Activated CD4-positive, CD25-positive, alpha-beta regulatory T cell treated with anti-CD3 and anti-CD28 coated beads, Interleukin-2, amount 50 U/mL, for 24 hours (primary cell): ENCODE measurements around the gene OR52B2.
"Not testable (repeated sequence)": the region's sequence is repeated elsewhere in the genome, so short reads cannot be mapped to it uniquely, and the experiment has no call there.

ENCODE experiments used
- ATAC-seq, 2 donors: fragments of 150-1000 bp; cut with Tn5 transposase; one replicate each; pipeline ENCODE4 v1.10.0; 2021; ENCODE audit warnings: mild to moderate bottlenecking in 1 of 2, moderate library complexity in 1 of 2

Gene OR52B2

GRCh38 chr11:6151117-6151516 is 19.0 kb downstream of the OR52B2 start:
- no peak for ATAC-seq

GRCh38 chr11:6143737-6144136 is 26.4 kb downstream of the OR52B2 start:
- not testable (repeated sequence) for ATAC-seq

DNA sequence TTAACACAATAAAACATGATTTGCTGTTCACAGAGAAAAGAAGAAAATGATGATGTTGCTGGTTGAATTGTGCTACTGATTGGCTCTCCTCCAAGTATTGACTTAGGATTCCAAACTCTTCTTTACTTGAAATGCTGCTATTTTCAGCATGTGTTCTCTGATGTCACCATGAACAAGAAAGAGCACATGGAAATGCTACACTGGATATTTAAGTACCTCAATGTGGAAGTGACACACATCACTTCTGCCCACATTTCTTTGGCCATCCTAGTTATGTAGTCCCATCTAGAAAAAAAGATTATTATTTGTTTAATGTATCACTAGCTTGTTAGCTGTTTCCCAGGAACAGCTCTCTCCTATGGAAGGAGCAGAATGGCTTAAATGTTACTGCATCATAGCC is 27.2 kb downstream of the OR52B2 start:
- no peak for ATAC-seq

GRCh38 chr11:6135936-6136335 is 34.2 kb downstream of the OR52B2 start:
- not testable (repeated sequence) for ATAC-seq

- no peak for ATAC-seq
Observed at GRCh38 chr11:6132431-6132830, 37.7 kb downstream of the OR52B2 start.

- no peak for ATAC-seq
Observed at GRCh38 chr11:6129635-6130034, 40.5 kb downstream of the OR52B2 start.

- ATAC-seq = no peak
Observed at GRCh38 chr11:6129011-6129410, 41.1 kb downstream of the OR52B2 start.

GRCh38 chr11:6127881-6128280 is 42.2 kb downstream of the OR52B2 start:
- ATAC-seq = no peak

DNA sequence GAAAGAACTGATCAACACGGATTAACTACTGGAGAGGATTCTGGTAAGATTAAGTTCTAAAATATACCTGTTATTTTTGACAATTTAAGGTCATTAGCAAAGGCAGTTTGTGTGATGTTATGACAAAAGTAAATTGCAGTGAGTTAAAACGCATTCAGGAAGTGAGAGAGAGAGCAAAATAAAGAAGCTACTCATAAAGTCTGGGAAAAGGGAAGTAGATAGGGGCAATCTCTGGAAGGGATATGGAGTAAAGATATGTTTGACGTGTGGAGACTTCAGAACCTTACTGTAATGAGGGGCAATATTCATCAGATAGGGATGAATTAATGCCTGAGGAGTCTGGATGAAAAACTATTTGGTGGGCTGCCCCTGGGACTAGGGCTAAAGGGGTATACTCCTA is 45.9 kb downstream of the OR52B2 start:
- ATAC-seq = no peak
